GM18858 (cell line): Measurements from ENCODE around the gene CPE.
A peak's percentile ranks its signal among the peaks of the same experiment; 100 is the strongest.

Experiments used
- ATAC-seq: cut with Tn5 transposase; IDR thresholded peaks from one replicate; pipeline ENCODE4 v1.9.1; 2021; ENCODE audit not compliant: unreplicated experiment

Gene CPE

DNA sequence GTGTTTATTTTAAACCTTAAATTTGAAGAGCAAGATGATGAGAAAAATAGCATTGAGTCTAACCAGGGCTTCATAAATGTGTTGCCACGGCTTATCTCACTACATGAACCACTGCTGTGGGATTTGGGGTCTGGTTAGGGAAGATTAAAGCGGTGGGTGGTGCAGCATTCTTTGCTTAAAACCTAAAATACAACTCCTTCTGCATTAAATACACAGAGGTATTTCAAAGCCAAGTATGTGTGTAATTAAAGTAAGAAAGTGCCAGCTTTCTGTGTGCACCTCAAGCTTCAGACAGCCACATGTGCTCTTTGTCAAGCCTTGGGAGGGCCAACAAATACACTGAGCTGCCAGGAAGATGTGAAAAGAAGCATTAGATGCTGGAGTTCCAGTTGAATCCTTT lies 128.0 kb downstream of the CPE start:
- no peak for ATAC-seq

DNA sequence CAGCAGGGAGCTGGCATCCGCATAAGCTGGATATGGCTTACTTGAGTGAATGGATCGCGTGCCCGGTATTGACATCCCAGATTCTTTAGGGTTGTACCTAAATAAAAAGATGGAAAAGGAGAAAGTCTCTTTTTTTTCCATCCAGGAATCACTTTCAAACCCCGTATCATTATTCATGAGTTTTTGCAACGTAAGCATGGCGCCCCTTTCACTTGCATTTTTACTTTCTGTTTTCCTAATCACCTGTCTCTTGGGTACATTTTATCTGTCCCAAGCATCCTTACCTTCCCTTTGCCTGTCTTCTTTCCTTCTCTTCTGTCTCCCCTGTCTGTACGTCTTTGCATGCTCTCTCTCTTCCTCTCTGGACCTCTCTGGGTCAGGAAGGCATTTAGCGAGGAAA lies 128.6 kb downstream of the CPE start:
- ATAC-seq: no peak

DNA sequence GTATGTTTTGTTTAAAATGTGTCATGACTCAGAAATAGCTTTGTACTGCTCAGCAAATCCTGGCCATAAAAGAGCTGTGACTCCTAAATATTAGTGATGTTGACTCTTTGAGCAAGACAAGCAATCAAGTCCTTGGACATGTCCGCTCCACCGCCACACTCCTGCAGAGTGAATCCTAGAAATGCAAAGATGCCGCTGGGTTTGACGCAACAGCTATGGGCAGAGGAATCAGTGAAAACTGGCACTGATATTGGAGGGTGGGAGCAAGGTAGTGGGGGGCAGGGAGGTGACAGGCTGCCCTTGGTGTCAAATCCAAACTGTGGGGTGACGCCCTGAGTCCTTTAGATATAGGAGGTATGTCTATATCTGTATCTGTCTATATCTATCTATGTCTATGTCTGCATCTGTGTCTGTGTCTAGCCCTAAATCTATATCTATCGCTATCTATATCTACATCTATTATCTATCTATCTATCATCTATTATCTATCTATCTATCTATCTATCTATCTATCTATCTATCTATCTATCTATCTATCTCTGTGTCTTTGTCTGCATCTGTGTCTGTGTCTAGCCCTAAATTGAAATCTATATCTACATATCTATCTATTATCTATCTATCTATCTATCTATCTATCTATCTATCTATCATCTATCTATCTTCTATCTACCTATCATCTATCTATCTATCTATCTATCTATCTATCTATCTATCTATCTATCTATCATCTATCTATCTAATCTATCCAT lies 129.7 kb downstream of the CPE start:
- ATAC-seq: no peak

DNA sequence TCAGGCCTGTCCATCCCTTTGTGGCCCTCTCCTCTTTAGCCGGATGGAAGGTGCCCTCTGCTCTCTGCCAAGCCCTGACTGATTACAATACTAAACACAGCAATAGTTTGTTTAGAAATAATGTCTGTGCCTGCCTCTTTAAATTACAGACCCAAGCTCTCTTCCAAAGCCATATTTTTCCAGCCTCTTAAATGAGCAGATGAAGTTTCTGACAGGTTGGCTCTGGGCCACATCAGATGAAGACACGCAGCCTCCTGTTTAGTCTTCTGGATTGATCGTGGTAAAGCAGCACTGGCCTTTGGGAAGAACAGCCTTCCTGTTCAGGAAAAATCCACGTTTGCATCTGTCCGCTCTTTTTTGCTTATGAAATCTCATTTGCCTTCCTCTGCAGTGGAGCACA lies 133.6 kb downstream of the CPE start:
- no peak for ATAC-seq

DNA sequence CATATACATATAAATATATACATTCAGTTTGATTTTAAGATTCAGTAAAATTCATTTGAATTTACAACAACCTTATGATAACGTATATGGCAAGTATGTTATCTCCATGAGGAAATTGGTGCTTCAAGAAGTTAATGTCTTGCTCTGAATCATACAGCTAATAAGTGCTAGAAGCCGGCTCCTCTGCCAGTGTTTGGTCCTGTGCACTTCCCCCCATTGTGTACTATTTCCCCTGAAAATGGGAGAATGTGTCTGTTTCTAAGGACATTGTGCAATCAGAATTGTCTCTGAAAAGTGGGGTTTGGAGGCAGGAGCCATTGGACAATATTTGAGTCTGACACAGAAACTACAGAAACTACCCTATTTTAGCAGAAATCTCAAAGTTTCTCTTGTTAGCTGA lies 135.9 kb downstream of the CPE start:
- ATAC-seq: no peak

DNA sequence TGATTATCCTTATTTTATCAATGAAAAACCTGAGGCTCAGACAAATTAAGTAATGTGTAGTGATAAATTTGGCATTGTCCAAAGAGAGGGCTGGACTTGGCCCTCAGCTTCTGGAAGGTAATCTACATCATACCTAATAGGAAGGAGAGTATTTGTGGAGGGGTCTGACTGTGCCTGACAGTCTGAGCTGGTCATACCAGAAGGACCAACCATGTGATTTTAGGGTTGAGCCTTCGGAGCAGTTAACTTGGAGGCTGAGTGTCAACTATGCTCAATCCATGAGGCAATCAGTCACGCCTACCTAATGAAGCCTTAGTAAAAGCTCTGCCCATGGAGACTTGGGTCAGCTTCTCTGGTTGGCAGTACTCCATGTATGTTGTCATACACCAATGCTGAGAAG lies 136.4 kb downstream of the CPE start:
- ATAC-seq: no peak

DNA sequence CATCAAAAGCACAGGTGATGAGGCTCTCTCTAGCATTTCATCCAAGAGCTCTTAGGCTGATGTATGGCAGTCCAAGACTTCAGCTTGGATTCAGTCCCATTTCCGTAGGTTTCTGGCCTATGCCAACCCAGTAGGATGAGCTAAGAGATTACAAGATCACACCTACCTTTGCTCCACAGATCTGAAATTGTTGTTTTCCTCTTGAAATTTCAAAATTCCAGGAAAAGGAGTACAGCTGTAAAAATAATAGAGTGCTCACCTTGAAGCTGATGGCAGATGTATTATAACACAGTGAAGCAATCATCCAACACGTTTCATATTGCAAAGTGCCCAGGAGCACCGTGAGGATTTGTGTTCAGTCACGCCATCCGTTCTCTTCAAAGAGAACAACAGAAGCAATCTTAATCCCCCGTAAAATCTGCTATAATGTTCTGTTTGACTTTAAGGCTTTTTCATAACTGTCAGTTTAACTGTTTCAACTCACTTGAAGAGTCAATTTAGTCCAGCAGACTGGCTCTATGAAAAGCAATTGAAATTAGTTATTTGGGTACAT lies 137.5 kb downstream of the CPE start:
- no peak for ATAC-seq

DNA sequence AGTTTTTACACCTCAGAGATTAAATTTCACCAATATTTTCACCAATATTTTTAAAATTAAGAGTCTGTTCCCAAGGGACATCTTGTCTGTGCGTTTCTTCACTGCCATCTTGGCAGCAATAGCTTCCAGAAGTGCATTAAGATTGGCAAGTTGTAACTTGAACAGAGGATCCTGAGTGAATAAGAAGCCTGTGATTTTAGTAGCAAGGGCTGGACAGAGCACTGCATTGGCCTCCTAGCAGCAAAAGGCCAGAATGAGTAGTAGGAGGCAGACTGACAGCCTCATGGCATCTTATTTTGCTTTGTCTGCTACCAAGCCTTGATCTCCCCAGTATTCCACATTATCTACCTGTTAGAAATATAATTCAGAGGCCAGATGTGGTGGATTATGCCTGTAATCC lies 138.4 kb downstream of the CPE start:
- no peak for ATAC-seq

DNA sequence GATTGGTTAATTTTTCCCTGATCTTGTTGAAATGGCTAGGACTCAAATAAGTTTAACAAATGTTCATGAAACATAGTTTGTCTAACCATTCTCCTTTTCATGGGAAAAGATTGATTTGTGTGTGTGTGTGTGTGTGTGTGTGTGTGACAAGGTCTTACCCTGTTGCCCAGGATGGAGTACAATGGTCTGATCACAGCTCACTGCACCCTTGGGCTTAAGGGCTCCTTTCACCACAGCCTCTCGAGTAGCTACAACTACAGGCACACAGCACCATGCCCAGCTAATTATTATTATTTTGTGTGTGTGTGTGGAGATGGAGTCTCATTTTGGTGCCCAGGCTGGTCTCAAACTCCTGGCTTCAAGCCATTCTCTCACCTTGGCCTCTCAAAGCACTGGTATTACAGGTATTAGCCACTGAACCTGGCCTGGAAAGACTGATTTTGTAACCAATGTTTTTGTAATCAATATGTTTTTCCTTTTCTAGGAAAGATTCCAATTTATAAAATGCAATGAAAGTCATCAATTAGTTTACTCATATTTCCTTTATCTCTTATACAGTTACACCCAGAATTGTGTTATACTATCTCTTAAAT lies 139.3 kb downstream of the CPE start:
- ATAC-seq: no peak

DNA sequence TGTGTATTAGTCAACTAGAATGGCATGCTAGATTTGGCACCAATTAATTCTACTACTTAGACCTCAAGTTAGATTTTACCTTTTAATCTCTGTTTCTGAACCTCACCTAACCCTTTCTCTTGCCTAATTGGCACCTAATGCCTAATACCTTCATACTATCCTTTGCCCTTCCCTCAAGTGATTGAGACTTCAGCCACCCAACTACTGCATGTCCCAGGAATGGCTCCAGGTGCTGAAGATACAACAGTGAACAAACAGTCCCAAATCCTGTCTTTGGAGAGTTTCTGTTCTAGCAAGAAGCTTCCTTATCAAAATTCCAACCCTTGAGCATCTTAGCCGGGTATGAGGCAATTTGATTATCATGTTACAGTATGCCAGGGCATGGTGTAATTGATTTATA lies 139.9 kb downstream of the CPE start:
- no peak for ATAC-seq

DNA sequence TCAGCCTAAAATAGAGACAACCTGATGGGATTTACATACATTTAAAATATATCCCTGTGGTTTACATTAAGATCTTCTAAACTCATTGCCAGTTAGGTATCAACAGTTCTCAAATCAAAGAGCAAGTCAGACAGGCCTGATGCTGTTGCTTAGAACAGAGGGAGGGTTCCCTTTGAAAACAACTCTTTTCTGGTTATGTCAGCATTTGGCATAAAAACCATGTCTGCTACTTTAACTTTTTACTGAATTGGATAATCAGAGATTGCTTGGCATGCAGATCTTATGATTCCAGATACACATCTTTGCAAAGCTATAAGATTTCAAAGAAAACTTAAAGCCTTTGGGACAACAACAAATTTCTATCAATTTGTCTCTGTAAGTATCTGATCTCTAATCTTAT lies 140.8 kb downstream of the CPE start:
- no peak for ATAC-seq

DNA sequence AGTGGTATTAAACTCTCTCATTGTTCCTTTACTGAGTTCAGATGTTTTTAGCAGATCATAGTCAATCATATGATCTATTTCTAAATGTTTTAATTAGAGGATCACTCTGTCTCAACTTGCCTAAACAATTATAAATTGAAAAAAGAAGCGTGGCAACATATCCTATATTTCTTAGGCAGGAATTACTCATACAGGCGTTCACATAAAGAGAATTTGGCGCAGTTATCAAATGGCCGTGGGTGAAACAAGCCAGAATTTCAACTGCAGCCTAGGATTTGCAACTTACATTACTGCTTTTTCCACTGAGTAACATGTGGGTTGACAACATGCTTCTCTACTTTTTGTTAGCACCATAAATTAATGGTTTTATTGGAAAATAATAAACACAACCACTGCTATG lies 141.3 kb downstream of the CPE start:
- no peak for ATAC-seq

DNA sequence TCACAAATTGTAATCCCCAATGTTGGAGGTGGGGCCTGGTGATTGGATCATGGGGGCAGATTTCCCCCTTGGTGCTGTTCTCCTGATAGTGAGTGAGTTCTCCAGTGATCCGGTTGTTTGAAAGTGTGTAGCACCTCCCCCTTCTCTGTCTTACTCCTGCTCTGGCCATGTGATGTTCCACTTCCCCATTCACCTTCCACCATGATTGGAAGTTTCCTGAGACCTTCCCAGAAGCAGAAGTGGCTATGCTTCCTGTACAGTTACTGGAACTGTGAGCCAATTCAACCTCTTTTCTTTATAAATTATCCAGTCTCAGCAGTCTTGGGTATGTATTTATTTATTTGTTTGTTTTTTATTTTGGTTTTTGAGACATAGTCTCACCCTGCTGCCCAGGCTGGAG lies 143.2 kb downstream of the CPE start:
- ATAC-seq: no peak

DNA sequence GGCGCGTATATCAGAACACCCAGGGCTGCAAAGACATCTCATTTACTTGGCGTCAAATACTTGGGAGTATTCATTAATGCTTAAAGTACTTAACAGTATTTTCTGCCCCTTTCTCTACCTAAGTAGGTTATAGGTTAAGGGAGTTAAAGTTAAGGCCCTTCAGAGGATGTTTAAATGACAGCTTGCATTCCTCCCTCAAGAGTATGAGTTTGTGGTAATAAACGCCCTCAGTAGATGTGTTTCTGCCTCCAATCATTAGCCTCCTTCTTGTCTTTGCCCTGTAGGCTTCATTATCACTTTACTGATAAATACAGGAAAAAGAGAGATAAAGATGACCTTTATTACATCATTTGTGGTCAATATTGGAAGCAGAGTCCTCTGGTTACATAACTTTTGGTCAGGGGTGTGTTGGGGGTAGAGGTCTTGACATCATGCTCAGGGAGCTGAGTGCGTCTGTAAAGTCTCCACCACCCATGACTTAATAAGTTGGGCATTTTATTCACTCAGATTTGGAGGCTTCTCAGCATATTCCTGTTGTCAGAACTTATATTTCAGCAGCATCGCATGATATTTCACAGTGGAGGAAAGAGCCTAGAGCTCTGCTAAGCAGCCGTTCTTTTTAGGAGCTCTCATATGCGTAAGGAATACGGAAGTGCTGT lies 145.9 kb downstream of the CPE start:
- no peak for ATAC-seq

DNA sequence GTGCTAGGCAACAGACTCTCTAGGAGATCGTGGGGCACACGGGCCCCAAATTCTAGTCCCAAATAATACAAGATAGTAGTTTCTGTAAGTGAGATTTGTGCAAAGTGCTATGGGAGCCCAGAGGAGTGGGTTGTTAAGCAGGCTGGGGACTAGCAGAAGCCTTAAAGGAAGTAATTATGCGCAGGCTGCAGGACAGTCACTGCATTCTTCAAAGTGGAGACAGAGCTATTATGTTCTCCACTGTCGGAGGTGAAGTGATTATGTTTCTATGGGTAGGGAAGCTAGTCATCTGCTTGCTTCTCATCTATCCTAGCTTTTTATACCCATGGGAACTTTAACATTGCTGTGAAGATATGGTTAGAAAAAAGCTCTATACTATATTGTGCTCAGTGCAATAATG lies 154.2 kb downstream of the CPE start:
- ATAC-seq: no peak

DNA sequence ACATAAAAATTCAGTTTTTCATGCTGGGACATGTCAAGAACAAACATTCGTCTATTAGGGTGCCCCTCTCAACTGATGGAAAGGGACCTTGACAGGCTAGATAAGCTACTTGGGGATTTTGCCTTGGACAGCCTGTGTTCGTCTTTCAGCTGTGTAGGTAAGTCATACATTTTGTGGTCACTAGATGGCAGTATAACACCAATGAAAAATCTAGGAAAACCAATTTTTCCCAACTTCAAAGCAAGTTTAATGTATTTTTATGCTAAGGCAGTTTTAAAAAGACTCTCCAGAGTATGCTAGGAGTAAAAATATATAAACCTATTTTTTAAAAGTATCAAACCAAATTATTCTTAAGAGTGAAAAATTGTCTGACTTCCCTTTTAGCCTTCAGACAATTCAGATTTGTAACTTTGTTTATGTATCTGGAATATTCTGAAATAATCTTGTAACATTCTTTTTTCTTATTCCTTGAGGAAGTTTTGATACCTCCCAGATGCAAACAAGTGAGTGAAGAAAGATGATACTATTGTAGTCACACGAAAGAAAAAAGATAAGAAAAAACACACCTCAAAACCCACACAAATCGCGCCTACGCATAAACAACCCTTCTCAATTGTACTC lies 158.3 kb downstream of the CPE start:
- ATAC-seq: peak; percentile 56

DNA sequence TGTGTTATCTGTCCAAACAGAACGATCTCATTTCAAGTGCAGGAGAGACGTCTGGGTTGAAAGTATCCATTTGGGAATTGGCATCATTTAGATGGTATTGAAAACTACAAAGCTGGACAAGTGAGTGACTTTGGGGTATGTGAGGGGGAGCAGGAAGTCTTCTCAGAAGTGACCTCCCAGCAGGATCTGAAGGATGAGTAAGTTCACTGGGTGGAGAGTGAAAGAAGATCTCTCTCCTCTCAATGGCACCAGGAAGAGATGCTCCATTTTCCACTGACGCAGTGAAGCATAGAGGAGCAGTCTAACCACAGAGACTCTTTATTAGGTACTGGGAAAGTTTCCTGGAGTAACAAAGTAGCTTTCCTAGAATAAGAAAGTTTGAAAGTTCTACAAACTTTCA lies 161.0 kb downstream of the CPE start:
- ATAC-seq: no peak

DNA sequence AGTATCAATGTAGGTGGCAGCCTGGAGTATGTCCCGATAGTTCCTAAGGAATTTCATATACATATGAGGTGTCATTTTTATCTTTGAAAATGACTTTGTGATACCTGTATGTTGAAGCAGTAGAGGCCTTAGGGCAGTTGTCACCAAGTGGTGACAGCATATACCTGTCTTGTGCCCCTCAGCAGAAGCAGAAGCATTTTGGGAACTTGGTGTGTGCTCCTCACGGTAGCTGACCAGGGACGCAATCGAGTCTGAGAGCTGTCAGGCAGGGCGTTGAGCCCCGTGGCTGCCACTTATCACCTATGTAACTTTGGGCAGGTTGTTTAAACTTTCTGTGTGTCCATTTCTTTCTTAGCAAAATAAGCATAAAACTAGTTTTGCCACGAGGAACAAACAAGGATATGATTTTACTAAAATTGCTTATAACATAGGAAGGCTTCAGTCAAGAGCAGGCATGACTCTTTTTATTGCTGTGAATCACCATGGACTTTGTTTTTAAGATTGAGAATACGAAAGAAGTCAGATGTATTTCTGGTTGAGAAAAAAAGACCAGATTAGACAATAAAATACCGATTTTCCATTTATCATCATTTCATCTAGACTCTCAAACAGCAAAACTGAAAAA lies 161.5 kb downstream of the CPE start:
- no peak for ATAC-seq

DNA sequence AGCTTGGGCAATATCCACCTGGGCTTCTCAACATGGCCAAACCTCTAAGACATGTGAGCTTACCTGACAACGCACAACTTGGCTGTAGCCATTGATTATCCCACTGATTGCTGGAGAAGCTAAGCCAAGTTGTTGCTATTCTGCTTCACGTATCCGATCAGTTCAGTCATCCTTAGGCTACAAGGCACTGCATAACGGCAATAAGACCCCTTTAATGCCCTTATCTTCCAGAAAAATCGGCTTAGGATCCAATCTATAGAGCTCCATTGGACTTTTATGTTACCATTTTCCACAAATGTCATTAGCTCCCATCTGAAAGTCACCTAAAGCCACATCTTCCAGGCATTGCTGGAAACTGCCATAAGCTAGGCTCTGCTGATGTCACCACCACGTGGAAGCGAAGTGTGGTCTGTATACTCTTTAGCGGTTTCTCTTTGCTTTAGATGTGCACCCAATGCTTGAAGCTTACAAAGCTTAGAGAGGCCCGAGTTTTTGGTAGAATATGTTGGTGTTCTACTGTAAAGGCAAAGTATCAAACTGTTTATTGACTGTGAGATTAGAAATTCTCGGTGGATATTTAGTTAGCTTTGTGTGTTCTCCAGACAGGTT lies 163.1 kb downstream of the CPE start:
- no peak for ATAC-seq

DNA sequence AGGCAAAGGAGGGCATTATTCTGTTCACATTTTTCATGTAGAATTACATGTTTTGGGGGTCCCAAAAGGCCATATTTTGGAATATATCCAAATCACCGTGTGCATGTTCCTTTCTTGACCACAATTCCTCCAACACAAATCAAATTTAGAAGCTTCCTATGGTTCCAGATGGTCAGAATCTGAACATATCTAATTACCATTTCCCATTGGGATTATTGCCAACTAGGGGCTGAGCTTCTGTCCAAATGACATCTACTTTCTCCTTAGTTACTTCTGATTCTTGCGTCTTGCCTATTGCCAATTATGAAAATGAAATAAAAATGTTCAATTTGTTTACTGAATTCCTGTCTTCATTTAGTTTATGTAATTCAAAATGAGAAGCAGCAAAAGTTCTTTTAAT lies 163.7 kb downstream of the CPE start:
- no peak for ATAC-seq
